GM12878 (cell line): Measurements from ENCODE around the gene ACOT12. TPM values are rescaled to one million over a fixed set of nuclear protein-coding genes. Genes with fewer than 3 reads are reported as not detected.

Source experiments
- ATAC-seq: fragments of 200-7000 bp; cut with Tn5 transposase; 3 replicates; pipeline ENCODE4 v1.9.1; 2020; ENCODE audit warnings: mild to moderate bottlenecking, moderate library complexity
- BruUV-seq: library from RNA; stranded (reverse); fragments of 400-500 nt; replicated peaks from 2 replicates; lab custom pipeline; 2021; lab: Mats Ljungman, UMichigan
- CTCF ChIA-PET: fragments of 300-600 bp; sonication (Branson Sonifier 250); formaldehyde crosslinking; extraction: SDS; loops from one replicate; lab custom pipeline; 2021; ENCODE audit warnings: inconsistent platforms; lab: Yijun Ruan, JAX
- POLR2A ChIA-PET: fragments of 350-600 bp; formaldehyde crosslinking; extraction: SDS; loops from one replicate; lab custom pipeline; 2021; ENCODE audit warnings: inconsistent platforms; lab: Charles Lee
- RAD21 ChIA-PET: fragments of 300-600 bp; sonication (Branson Sonifier 250); formaldehyde crosslinking; loops from one replicate; lab custom pipeline; 2023; ENCODE audit warnings: antibody characterized with exemption; ENCODE audit not compliant: unreplicated experiment; lab: Charles Lee
- SMC1A ChIA-PET: fragments of 300-600 bp; sonication (Branson Sonifier 250); formaldehyde crosslinking; loops from one replicate; lab custom pipeline; 2023; ENCODE audit not compliant: unreplicated experiment, uncharacterized antibody; lab: Charles Lee
- DNase-seq: peaks from one replicate; pipeline ENCODE4 v3.0.0-alpha.2; 2011; ENCODE audit warnings: low read depth, low spot score
- FAIRE-seq: peaks from 3 replicates; lab custom pipeline; 2011; peaks lifted over from hg19 to GRCh38; lab: Jason Lieb, UNC
- H2AFZ ChIP-seq: 2 replicates; pipeline ENCODE4 v1.6.0; 2011; ENCODE audit warnings: low read depth, low read length, control low read depth; ENCODE audit not compliant: control insufficient read depth
- H3K27ac ChIP-seq: 2 replicates; pipeline ENCODE4 v1.5.1; 2011; ENCODE audit warnings: control low read depth; ENCODE audit not compliant: control insufficient read depth, insufficient read depth
- H3K27me3 ChIP-seq, 2 experiments: replicated peaks in 1 of 2; 2 replicates each; pipeline versions ENCODE4 v1.6.0 to v1.6.1; 2011; ENCODE audit warnings: low read length in 1 of 2; ENCODE audit not compliant: control insufficient read depth in 2 of 2, insufficient read depth in 2 of 2
- H3K36me3 ChIP-seq, 2 experiments: 2 replicates each; pipeline ENCODE4 v1.5.1; 2011; ENCODE audit warnings: low read length in 1 of 2; ENCODE audit not compliant: control insufficient read depth in 2 of 2, insufficient read depth in 2 of 2
- H3K4me1 ChIP-seq: 2 replicates; pipeline ENCODE4 v1.6.1; 2011; ENCODE audit warnings: mild to moderate bottlenecking, low read length, moderate library complexity, mixed read lengths; ENCODE audit not compliant: control insufficient read depth, insufficient read depth
- H3K4me2 ChIP-seq: 2 replicates; pipeline ENCODE4 v1.6.0; 2011; ENCODE audit warnings: control low read depth; ENCODE audit not compliant: control insufficient read depth, insufficient read depth
- H3K4me3 ChIP-seq: fragments of 200-600 bp; sonication (generic); 2 replicates; pipeline ENCODE4 v1.5.1; 2016
- H3K79me2 ChIP-seq: 2 replicates; pipeline ENCODE4 v1.6.0; 2011; ENCODE audit warnings: low read length; ENCODE audit not compliant: control insufficient read depth, insufficient read depth
- H3K9ac ChIP-seq: 2 replicates; pipeline ENCODE4 v1.8.0; 2011; ENCODE audit warnings: low read length, control low read depth, mixed read lengths; ENCODE audit not compliant: control insufficient read depth, insufficient read depth
- H3K9me3 ChIP-seq: replicated peaks from 3 replicates; pipeline ENCODE4 v1.5.1; 2011; ENCODE audit warnings: mild to moderate bottlenecking, low read length; ENCODE audit not compliant: control insufficient read depth, insufficient read depth
- H4K20me1 ChIP-seq: 2 replicates; pipeline ENCODE4 v1.6.0; 2011; ENCODE audit not compliant: control insufficient read depth, insufficient read depth
- BCL3 ChIP-seq: IDR thresholded peaks from 2 replicates; pipeline ENCODE4 v1.6.1; 2011; ENCODE audit warnings: borderline replicate concordance, low read depth, mild to moderate bottlenecking, moderate library complexity, low read length; ENCODE audit not compliant: insufficient read depth, poor library complexity, severe bottlenecking
- CHD2 ChIP-seq: IDR thresholded peaks from 2 replicates; pipeline ENCODE4 v1.6.1; 2011; ENCODE audit warnings: low read depth, low read length, improper control_type of control experiment, borderline replicate concordance
- EP300 ChIP-seq, 2 experiments: fragments of 150-350 bp in 1 of 2; IDR thresholded peaks; 2 replicates each; pipeline ENCODE4 v1.6.1; 2011 to 2012; ENCODE audit warnings: low read depth in 2 of 2, low read length in 2 of 2, borderline replicate concordance in 1 of 2, improper control_type of control experiment in 1 of 2, inconsistent platforms in 1 of 2; ENCODE audit not compliant: control insufficient read depth in 1 of 2
- FOS ChIP-seq: IDR thresholded peaks from 3 replicates; pipeline ENCODE4 v1.6.1; 2011; ENCODE audit warnings: borderline replicate concordance; ENCODE audit not compliant: insufficient read length; ENCODE audit errors: extremely low read depth
- PML ChIP-seq: IDR thresholded peaks from 2 replicates; pipeline ENCODE4 v1.6.1; 2012; ENCODE audit warnings: low read length, inconsistent platforms
- SMC3 ChIP-seq: IDR thresholded peaks from 2 replicates; pipeline ENCODE4 v1.6.1; 2011; ENCODE audit warnings: low read length, improper control_type of control experiment, borderline replicate concordance
- SPI1 ChIP-seq: IDR thresholded peaks from 2 replicates; pipeline ENCODE4 v1.6.1; 2011; ENCODE audit warnings: low read depth, mild to moderate bottlenecking, low read length, moderate library complexity, borderline replicate concordance; ENCODE audit not compliant: insufficient read depth
- YY1 ChIP-seq: IDR thresholded peaks from 2 replicates; pipeline ENCODE4 v1.6.1; 2011; ENCODE audit warnings: low read depth, mild to moderate bottlenecking, low read length
- ZBTB4 ChIP-seq: fragments of 450-650 bp; formaldehyde crosslinking; IDR thresholded peaks from 2 replicates; pipeline ENCODE4 v1.4.0; 2022; ENCODE audit warnings: mild to moderate bottlenecking, moderate library complexity
- ZNF207 ChIP-seq: fragments of 450-650 bp; IDR thresholded peaks from 2 replicates; pipeline ENCODE4 v1.6.1; 2014; ENCODE audit warnings: antibody characterized with exemption, mild to moderate bottlenecking, borderline replicate concordance
- WGBS: methylation state at CpG from one replicate; pipeline ENCODE4 v1.1.6; 2016; ENCODE audit warnings: low lambda C conversion rate; ENCODE audit not compliant: insufficient replicate concordance, insufficient coverage; ENCODE audit errors: missing lambda C conversion rate; 5-methylcytosine and 5-hydroxymethylcytosine counted together
- in situ Hi-C: fragments of 300-500 bp; cut with MboI; formaldehyde crosslinking; loops from 9 replicates; pipeline ENCODE4 v1.14.3; 2018; ENCODE audit warnings: mixed read lengths
- intact Hi-C: fragments of 100-400 bp; cut with micrococcal nuclease; formaldehyde crosslinking; loops from one replicate; pipeline ENCODE4 v1.14.2; 2022; ENCODE audit not compliant: unreplicated experiment
- polyA plus RNA-seq, 11 experiments: library from polyadenylated mRNA; depleted of rRNA in 4 of 11; unstranded in 6 of 11; stranded (reverse) in 5 of 11; fragments of >200 nt; fragmentation: Nextera tagmentation in 4 of 11; fragmentation: Illumina TruSeq in 1 of 11; extraction: Ambion mirVana in 4 of 11; extraction: Trizol in 1 of 11; gene quantifications; 1 replicate in 1 of 11; 2 replicates in 10 of 11; pipeline versions ENCODE4 v1.2.1 to v1.2.3, GENCODE V29; 2011 to 2016; ENCODE audit warnings: inconsistent platforms in 2 of 11, missing spikeins in 2 of 11, low read depth in 1 of 11
- total RNA-seq, 4 experiments: library from RNA; depleted of rRNA in 3 of 4; stranded (reverse); fragments of >200 nt in 3 of 4; fragmentation: Illumina TruSeq in 1 of 4; extraction: Trizol in 1 of 4; gene quantifications; 2 replicates each; pipeline versions ENCODE4 v1.2.1 to v1.2.3, GENCODE V29; 2013 to 2021
- TF ChIP-seq, protein P1 (sequence below): fragments of 450-650 bp; formaldehyde crosslinking; IDR thresholded peaks from 2 replicates; pipeline ENCODE4 v1.5.0; 2022; ENCODE audit warnings: mild to moderate bottlenecking, missing genetic modification characterization

The ACOT12 gene
- total and polyA plus RNA-seq, 10 of the 15 experiments (the other 5 are each of a cell fraction or from before 2014, with no cell fraction given): 0.08 TPM; not detected in 9

GRCh38 chr5:81313278-81313677 lies 80.7 kb downstream of the ACOT12 start (continued):
- TF ChIP-seq ZBTB4 (no peak), SPI1 (no peak)

- H3K79me2 ChIP-seq: no peaks in the 10 kb centered on the region
- H3K4me3 ChIP-seq: no peak overlapping the region
- no peak overlapping the region for H3K4me2 ChIP-seq
- FAIRE-seq: no peak
- BruUV-seq: no TSS peak
- no peak overlapping the region for H3K9ac ChIP-seq
- DNase-seq: no peak
- 100% methylated on average over 1 of the region's 1 CpG for WGBS
- no peak for ATAC-seq
- H2AFZ ChIP-seq: no peak overlapping the region
- no peaks in the 10 kb centered on the region for H3K9me3 ChIP-seq
- H3K27me3 ChIP-seq: no peaks in the 10 kb centered on the region
- CTCF ChIA-PET: interaction anchor here (0.6 to 0.8 kb wide), 2 partner anchors 473 to 855 kb away, joined by 3 read pairs; no protein-coding TSS in a partner anchor
- H3K4me1 ChIP-seq: no peaks in the 10 kb centered on the region
- POLR2A ChIA-PET: no interaction called here
- no peak overlapping the region for H3K27ac ChIP-seq
- intact Hi-C loops: no loop called here
- RAD21 ChIA-PET: no interaction called here
- no peaks in the 10 kb centered on the region for H4K20me1 ChIP-seq
- no peaks in the 10 kb centered on the region; a peak in 1 of 4 replicates for H3K36me3 ChIP-seq
- in situ Hi-C loops: no loop called here
- SMC1A ChIA-PET: no interaction called here
- TF ChIP-seq, protein P1, sequence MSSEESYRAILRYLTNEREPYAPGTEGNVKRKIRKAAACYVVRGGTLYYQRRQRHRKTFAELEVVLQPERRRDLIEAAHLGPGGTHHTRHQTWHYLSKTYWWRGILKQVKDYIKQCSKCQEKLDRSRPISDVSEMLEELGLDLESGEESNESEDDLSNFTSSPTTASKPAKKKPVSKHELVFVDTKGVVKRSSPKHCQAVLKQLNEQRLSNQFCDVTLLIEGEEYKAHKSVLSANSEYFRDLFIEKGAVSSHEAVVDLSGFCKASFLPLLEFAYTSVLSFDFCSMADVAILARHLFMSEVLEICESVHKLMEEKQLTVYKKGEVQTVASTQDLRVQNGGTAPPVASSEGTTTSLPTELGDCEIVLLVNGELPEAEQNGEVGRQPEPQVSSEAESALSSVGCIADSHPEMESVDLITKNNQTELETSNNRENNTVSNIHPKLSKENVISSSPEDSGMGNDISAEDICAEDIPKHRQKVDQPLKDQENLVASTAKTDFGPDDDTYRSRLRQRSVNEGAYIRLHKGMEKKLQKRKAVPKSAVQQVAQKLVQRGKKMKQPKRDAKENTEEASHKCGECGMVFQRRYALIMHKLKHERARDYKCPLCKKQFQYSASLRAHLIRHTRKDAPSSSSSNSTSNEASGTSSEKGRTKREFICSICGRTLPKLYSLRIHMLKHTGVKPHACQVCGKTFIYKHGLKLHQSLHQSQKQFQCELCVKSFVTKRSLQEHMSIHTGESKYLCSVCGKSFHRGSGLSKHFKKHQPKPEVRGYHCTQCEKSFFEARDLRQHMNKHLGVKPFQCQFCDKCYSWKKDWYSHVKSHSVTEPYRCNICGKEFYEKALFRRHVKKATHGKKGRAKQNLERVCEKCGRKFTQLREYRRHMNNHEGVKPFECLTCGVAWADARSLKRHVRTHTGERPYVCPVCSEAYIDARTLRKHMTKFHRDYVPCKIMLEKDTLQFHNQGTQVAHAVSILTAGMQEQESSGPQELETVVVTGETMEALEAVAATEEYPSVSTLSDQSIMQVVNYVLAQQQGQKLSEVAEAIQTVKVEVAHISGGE (CRISPR knock-in tag): no peak
- no peak for TF ChIP-seq ZNF207
- no peak for TF ChIP-seq EP300 (IDR thresholded peaks at IDR 0.05; ENCODE audit: borderline replicate concordance in 1 of 2, control insufficient read depth in 1 of 2, low read depth in 2 of 2, low read length in 2 of 2)
- no peak for TF ChIP-seq CHD2
- no peak for TF ChIP-seq FOS
- no peak for TF ChIP-seq PML
- no peak for TF ChIP-seq BCL3
- no peak for TF ChIP-seq SMC3
- TF ChIP-seq YY1: no peak
Measured at GRCh38 chr5:81310402-81311063, 83.4 kb downstream of the ACOT12 start.
